ENCODE data around the gene DYNC1I1.

DNA sequence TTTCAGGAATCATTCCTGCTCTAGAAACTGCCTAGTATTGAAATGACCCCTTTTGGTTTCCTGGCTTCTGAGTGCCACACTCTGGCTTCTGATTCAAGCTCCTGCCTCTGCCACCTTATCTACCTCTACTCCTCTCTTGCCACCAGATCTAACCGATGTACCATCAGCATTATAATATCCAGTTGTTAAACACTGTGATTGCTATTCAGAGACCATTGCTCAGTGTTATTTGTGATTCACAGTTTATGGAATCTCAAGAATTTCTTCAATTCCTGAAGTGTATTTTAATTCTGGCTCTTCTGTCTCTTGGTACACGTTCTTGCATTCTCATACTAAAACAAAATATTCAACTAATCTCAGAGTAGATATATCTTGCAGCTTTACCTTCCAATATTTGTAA lies 88.7 kb downstream of the DYNC1I1 start:
- TF ChIP-seq, protein P1, sequence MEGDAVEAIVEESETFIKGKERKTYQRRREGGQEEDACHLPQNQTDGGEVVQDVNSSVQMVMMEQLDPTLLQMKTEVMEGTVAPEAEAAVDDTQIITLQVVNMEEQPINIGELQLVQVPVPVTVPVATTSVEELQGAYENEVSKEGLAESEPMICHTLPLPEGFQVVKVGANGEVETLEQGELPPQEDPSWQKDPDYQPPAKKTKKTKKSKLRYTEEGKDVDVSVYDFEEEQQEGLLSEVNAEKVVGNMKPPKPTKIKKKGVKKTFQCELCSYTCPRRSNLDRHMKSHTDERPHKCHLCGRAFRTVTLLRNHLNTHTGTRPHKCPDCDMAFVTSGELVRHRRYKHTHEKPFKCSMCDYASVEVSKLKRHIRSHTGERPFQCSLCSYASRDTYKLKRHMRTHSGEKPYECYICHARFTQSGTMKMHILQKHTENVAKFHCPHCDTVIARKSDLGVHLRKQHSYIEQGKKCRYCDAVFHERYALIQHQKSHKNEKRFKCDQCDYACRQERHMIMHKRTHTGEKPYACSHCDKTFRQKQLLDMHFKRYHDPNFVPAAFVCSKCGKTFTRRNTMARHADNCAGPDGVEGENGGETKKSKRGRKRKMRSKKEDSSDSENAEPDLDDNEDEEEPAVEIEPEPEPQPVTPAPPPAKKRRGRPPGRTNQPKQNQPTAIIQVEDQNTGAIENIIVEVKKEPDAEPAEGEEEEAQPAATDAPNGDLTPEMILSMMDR (IDR thresholded peaks at IDR 0.05): no peak
- TF ChIP-seq POLR2A (IDR thresholded peaks at IDR 0.05): no peak
